Stimulated activated CD8-positive, alpha-beta memory T cell treated with anti-CD3 and anti-CD28 coated beads, Interleukin-2, amount 100 ng/mL, for 1 hour (primary cell): ENCODE measurements around the gene EME2.
"Not testable (repeated sequence)": the region's sequence is repeated elsewhere in the genome, so short reads cannot be mapped to it uniquely, and the experiment has no call there.

Experiments
- DNase-seq, 2 donors: peaks; one replicate each; pipeline ENCODE4 v3.0.0-alpha.2; 2020; ENCODE audit warnings: low read depth in 2 of 2

The EME2 gene

DNA sequence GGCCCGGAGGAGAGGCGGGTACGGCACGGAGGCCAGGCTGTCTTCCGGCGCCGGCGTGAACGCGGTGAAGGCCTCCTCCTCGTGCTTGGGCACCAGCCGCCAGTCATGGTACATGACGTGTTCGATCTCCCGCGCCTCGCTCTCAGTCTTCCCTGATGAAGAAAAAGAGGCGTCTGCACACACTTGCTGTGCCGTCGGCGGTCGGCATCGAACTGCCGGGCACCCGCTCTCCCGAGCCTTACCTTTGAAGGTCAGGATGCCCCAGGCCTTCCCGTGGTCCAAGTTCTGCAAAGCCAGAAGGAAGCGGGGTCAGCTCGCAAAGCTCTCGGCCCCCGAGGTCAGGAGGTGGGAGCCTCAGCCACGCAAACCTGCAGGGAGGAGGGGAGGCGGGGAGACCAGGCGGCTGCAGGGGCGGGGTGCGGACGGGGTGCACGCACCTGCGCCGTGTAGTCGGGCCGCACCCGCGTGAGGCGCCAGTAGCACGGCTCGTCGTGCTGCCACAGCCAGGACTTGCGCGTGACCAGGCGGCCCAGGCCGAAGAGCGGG, at the start of gene EME2:
EME2 (plus strand) TSS at position 449 of the 546 bp plus-strand sequence. CDS start 418 bp downstream, outside the sequence.
- no peak for DNase-seq

DNA sequence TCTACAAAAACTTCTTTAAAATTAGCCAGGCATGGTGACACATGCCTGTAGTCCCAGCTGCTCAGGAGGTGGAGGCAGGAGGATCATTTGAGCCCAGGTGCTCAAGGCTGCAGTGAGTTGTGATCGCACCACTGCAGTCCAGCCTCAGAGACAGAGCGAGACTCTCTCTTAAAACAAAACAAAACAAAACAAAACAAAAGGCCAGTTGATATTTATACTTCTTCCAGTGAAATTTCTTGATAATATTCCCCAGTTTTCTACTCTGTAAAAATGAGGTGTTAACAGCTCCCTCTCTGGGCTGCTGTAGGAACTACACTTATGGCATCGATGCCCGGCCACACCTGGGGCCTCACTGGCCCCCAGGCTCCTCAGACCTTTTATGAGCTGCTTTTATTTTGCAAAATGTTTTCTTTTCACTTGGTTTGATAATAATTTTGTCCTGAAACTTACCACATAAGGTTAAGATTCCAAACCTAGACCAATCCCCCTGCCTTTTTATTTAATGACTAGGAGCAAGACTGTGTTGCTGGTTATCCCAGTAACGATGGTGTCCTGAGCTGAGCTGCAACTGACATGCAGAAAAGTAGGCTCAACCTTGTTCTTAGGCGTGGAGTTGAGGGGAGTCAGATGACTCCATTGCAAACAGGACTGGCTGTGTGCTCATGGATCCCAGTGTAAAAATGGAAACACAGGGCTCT, 49.0 kb upstream of the EME2 start:
- DNase-seq: no peak

GRCh38 chr16:1724491-1724890, 48.1 kb upstream of the EME2 start:
- no peak for DNase-seq

GRCh38 chr16:1726661-1727502, 45.7 kb upstream of the EME2 start:
- DNase-seq: no peak

GRCh38 chr16:1727651-1728624, 44.7 kb upstream of the EME2 start:
- no peak for DNase-seq

DNA sequence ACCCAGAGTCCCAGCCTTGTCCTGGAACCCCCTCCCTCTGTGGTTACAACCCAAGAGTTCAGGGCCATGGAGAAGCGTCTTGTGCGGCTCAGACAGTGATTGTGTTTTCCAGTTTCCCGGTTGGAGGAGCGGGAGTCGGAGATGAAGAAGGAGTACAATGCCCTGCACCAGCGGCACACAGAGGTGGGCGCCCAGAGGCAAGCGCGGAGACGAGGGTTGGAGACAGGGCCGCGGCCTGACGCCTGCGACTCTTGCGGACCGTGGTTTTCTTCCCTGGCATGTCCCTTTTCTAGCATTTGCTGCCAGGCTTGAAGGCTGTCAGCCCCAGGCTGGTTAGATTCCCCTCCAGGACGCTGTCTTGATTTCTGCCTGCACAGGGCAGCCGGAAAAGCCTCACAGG, 43.6 kb upstream of the EME2 start:
- no peak for DNase-seq

DNA sequence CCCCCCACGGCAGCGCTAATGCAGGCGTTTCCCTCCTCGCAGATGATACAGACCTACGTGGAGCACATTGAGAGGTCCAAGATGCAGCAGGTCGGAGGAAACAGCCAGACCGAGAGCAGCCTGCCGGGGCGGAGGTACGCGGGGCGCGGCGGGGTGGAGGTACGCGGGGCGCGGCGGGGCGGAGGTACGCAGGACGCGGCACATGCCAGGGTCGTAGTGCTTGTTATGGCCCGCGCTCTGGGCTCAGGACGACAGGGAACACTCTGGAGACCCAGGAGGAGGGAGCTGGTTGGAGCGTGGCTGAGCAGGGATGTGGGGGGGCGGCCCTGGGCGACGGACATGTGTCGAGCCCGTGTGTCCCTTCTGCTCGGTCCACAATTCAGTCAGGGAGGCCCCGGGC, 43.2 kb upstream of the EME2 start:
- DNase-seq: no peak

DNA sequence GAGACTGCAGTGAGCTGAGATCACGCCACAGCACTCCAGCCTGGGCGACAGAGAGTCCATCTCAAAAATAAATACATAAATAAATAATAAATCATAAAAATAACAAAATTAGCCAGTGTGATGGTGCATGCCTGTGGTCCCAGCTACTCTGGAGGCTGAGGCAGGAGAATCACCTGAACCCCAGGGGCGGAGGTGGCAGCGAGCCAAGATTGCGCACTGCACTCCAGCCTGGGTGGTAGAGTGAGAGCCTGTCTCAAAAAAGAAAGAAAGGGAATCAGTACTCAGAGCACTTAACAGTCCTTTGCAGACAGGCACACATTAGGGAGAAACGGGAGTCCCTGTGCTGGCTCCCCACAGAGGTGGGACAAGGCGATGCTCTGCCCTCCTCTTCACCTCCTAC, 41.5 kb upstream of the EME2 start:
- DNase-seq: no peak

GRCh38 chr16:1731603-1732002, 41.0 kb upstream of the EME2 start:
- no peak for DNase-seq

- DNase-seq: no peak
Measured at GRCh38 chr16:1732071-1732470, 40.5 kb upstream of the EME2 start.

DNA sequence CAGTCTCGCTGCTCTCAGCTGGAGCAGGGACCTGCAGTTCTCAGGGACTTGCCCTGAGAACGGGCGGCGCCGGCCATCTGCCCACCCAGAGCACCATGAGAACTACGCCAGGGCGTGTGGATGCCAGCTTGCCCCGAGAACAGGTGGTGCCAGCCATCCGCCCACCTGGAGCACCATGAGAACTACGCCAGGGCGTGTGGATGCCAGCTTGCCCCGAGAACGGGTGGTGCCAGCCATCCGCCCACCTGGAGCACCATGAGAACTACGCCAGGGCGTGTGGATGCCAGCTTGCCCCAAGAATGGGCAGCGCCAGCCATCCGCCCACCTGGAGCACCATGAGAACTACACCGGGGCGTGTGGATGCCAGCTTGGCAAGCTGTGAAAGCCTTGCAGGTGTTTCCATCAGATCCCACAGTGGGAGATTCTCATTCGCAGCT, 40.0 kb upstream of the EME2 start:
- not testable (repeated sequence) for DNase-seq

DNA sequence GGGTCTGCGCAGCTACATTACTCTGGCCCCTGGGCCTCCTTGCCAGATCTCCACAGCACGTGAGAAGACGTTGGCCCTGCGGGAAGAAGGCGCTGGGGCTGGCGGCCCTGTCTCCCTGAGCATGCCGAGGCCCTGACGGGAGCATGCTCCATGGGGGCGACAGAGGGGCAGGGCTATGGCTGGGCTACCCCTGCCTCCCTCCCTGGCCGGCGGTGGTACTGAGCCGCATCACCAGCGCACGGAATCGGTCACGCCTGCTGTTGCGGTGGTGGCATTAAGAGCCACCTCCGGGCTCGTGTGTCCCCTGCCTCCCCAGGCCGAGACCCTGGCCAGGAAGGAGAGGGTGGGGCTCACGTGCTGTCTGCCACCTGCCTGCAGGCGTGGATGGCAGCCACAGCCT, 38.5 kb upstream of the EME2 start:
- DNase-seq: no peak

DNA sequence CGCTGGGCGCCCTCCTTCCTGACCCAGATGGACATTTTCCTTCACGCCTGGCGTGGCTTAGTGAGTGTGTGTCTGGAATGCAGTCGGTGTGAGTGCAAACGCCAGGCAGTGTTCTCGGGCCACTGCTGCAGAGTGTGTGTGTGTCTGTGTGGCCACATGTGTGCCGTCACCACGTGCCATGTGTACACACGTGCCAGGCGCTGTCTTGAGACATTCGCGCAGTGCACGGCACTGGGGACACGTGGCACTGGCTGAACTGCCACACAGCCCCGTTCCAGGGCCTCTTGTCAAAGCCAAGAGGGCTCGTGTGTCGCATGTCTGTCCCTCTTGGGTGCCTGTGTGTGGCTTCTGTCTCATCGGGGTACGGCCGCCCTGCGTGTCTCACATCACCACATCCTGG, 37.8 kb upstream of the EME2 start:
- no peak for DNase-seq

DNA sequence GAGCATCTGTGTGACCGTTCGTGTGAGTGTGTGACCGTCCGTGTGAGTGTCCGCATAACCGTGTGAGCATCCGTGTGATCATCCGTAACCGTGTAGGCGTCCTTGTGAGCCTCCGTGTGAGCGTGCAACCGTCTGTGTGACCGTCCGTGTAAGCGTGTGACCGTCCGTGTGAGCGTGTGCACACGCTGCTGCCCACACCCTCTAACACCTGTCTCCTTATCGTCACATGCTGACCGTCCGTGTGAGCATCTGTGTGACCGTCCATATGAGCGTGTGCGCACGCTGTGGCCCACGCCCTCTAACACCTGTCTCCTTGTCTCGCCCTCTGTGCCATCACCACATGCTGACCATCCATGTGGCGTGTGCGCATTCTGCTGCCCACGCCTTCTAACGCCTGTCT, 32.4 kb upstream of the EME2 start:
- no peak for DNase-seq

GRCh38 chr16:1740781-1741490, 31.7 kb upstream of the EME2 start:
- no peak for DNase-seq

DNA sequence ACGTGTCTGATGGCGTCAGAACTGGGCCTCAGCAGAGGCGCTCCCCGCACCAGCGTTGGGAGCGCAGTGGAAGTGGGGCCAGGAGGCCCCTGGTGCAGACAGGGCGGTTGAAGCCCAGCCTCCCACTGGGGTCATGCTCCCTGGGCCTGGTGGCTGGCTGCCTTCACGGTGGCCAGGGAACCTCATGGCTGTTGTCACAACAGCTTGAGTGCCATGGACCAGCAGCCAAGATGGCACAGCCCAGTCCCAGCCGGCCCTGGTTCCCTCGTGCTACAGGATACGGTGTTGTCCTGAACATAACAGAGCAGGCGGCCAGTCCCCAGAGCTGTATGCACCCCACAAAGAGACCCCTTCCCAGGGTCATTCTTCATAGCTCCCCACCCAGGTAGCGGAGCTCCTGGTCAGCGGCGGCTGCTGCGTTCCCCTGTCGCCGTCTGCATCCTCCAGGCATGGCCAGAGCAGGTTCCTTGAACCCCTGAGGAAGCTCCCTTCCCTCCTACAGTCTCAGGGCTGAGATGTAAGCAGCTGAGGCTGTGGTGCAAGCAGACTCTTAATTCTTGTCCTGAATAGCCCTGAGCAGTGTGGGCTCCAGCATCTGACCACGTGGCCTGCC, 31.0 kb upstream of the EME2 start:
- DNase-seq: no peak

GRCh38 chr16:1743376-1744337, 29.0 kb upstream of the EME2 start:
- DNase-seq: no peak

- no peak for DNase-seq
Measured at GRCh38 chr16:1744338-1744840, 28.2 kb upstream of the EME2 start.

GRCh38 chr16:1745181-1745899, 27.3 kb upstream of the EME2 start:
- DNase-seq: no peak
